K562 (cell line): ENCODE data around the gene MANEAL.

ENCODE experiments used
- ATF1 ChIP-seq, 2 experiments: fragments of 450-650 bp in 1 of 2; IDR thresholded peaks; 2 replicates each; pipeline ENCODE4 v1.6.1; 2016; ENCODE audit warnings: missing compliant biosample characterization in 1 of 2, missing genetic modification characterization in 1 of 2
- ATF7 ChIP-seq: fragments of 450-650 bp; IDR thresholded peaks from 2 replicates; pipeline ENCODE4 v1.7.1; 2014; ENCODE audit warnings: mild to moderate bottlenecking, moderate library complexity
- NR1H2 ChIP-seq: sonication (generic); formaldehyde crosslinking; IDR thresholded peaks from 2 replicates; pipeline ENCODE4 v1.4.0; 2020; ENCODE audit warnings: mild to moderate bottlenecking, missing genetic modification reagents
- POLR2A ChIP-seq: fragments of 450-650 bp; conservative IDR thresholded peaks from 2 replicates; pipeline ENCODE4 v1.6.1; 2016
- SMC3 ChIP-seq: conservative IDR thresholded peaks from 2 replicates; pipeline ENCODE4 v1.6.1; 2011; ENCODE audit warnings: low read depth, low read length, improper control_type of control experiment; ENCODE audit not compliant: insufficient read depth
- TAF1 ChIP-seq: IDR thresholded peaks from 2 replicates; pipeline ENCODE4 v1.6.1; 2011; ENCODE audit warnings: mild to moderate bottlenecking, low read length, moderate library complexity; ENCODE audit not compliant: insufficient read depth, control insufficient read depth, severe bottlenecking; ENCODE audit errors: extremely low read depth
- ZNF274 ChIP-seq: IDR thresholded peaks from 2 replicates; pipeline ENCODE4 v1.6.1; 2011; ENCODE audit warnings: low read depth, mild to moderate bottlenecking, low read length, moderate library complexity, borderline replicate concordance
- ZNF589 ChIP-seq: fragments of 200-800 bp; sonication (Bioruptor generic); IDR thresholded peaks from 2 replicates; pipeline ENCODE4 v1.6.1; 2016; ENCODE audit warnings: low read depth, missing genetic modification characterization, missing compliant biosample characterization
- TF ChIP-seq, protein P1 (sequence below), 3 experiments: IDR thresholded peaks in 2 of 3; conservative IDR thresholded peaks in 1 of 3; 2 replicates each; pipeline ENCODE4 v1.5.1; 2011 to 2012; ENCODE audit warnings: low read length in 3 of 3, mild to moderate bottlenecking in 3 of 3, control low read depth in 2 of 3, improper control_type of control experiment in 1 of 3, inconsistent platforms in 1 of 3, low read depth in 1 of 3, mixed read lengths in 1 of 3, moderate library complexity in 1 of 3; ENCODE audit not compliant: insufficient read depth in 2 of 3
- TF ChIP-seq, protein P2 (sequence below), 2 experiments: fragments of 450-650 bp in 1 of 2; sonication (generic) in 1 of 2; formaldehyde crosslinking in 1 of 2; IDR thresholded peaks; 2 replicates each; pipeline versions ENCODE4 v1.7.1 to v1.9.0; 2016 to 2022; ENCODE audit warnings: inconsistent platforms in 1 of 2, mild to moderate bottlenecking in 1 of 2, missing genetic modification reagents in 1 of 2
- TF ChIP-seq, protein P3 (sequence below): fragments of 150-350 bp; conservative IDR thresholded peaks from 2 replicates; pipeline ENCODE4 v1.6.1; 2014; ENCODE audit warnings: low read length

DNA sequence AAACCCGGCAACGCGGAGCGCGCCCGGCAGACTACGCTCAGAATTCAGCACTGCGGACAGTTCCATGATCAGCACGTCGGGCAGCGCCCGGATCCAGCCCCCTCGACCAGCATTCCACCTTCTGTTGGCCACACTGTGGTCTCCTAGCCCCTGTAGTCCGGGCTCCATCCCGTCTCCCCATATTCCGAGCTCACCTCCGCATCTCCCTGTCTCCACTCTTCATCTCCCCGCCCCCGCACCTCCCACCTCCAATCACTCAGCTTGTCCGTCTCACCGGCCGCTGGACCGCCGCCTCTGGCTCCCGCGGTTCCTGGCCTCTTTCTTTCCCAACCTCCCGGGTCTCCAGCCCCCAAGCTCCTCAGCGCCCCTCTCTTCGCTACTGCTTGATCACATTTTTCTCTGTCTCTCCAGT lies 29.2 kb upstream of the MANEAL start:
- TF ChIP-seq NR1H2 (CRISPR knock-in tag) (peak; percentile 99), ZNF589 (CRISPR knock-in tag) (peak; percentile 81; the same call in 1 of the 2 replicates), ATF7 (no peak), SMC3 (0 out of 2 replicates have a peak, but pooled peaks have one; percentile 1), TAF1 (no peak), ZNF274 (no peak), ATF1 (CRISPR knock-in tag; IDR thresholded peaks at IDR 0.05) (peak; percentile 82), ATF1 (tag; IDR thresholded peaks at IDR 0.05) (no peak), POLR2A (no peak)
- TF ChIP-seq, protein P1, sequence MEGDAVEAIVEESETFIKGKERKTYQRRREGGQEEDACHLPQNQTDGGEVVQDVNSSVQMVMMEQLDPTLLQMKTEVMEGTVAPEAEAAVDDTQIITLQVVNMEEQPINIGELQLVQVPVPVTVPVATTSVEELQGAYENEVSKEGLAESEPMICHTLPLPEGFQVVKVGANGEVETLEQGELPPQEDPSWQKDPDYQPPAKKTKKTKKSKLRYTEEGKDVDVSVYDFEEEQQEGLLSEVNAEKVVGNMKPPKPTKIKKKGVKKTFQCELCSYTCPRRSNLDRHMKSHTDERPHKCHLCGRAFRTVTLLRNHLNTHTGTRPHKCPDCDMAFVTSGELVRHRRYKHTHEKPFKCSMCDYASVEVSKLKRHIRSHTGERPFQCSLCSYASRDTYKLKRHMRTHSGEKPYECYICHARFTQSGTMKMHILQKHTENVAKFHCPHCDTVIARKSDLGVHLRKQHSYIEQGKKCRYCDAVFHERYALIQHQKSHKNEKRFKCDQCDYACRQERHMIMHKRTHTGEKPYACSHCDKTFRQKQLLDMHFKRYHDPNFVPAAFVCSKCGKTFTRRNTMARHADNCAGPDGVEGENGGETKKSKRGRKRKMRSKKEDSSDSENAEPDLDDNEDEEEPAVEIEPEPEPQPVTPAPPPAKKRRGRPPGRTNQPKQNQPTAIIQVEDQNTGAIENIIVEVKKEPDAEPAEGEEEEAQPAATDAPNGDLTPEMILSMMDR (IDR thresholded peaks at IDR 0.05 in 2 of 3, conservative IDR thresholded peaks at IDR 0.05 in 1 of 3; ENCODE audit: insufficient read depth in 2 of 3, low read depth in 1 of 3, low read length in 3 of 3) = no peak
- TF ChIP-seq, protein P2, sequence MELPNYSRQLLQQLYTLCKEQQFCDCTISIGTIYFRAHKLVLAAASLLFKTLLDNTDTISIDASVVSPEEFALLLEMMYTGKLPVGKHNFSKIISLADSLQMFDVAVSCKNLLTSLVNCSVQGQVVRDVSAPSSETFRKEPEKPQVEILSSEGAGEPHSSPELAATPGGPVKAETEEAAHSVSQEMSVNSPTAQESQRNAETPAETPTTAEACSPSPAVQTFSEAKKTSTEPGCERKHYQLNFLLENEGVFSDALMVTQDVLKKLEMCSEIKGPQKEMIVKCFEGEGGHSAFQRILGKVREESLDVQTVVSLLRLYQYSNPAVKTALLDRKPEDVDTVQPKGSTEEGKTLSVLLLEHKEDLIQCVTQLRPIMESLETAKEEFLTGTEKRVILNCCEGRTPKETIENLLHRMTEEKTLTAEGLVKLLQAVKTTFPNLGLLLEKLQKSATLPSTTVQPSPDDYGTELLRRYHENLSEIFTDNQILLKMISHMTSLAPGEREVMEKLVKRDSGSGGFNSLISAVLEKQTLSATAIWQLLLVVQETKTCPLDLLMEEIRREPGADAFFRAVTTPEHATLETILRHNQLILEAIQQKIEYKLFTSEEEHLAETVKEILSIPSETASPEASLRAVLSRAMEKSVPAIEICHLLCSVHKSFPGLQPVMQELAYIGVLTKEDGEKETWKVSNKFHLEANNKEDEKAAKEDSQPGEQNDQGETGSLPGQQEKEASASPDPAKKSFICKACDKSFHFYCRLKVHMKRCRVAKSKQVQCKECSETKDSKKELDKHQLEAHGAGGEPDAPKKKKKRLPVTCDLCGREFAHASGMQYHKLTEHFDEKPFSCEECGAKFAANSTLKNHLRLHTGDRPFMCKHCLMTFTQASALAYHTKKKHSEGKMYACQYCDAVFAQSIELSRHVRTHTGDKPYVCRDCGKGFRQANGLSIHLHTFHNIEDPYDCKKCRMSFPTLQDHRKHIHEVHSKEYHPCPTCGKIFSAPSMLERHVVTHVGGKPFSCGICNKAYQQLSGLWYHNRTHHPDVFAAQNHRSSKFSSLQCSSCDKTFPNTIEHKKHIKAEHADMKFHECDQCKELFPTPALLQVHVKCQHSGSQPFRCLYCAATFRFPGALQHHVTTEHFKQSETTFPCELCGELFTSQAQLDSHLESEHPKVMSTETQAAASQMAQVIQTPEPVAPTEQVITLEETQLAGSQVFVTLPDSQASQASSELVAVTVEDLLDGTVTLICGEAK (IDR thresholded peaks at IDR 0.05) = peak; percentile 91
- TF ChIP-seq, protein P2 (CRISPR knock-in tag; IDR thresholded peaks at IDR 0.05) = peak; percentile 88
- TF ChIP-seq, protein P3, sequence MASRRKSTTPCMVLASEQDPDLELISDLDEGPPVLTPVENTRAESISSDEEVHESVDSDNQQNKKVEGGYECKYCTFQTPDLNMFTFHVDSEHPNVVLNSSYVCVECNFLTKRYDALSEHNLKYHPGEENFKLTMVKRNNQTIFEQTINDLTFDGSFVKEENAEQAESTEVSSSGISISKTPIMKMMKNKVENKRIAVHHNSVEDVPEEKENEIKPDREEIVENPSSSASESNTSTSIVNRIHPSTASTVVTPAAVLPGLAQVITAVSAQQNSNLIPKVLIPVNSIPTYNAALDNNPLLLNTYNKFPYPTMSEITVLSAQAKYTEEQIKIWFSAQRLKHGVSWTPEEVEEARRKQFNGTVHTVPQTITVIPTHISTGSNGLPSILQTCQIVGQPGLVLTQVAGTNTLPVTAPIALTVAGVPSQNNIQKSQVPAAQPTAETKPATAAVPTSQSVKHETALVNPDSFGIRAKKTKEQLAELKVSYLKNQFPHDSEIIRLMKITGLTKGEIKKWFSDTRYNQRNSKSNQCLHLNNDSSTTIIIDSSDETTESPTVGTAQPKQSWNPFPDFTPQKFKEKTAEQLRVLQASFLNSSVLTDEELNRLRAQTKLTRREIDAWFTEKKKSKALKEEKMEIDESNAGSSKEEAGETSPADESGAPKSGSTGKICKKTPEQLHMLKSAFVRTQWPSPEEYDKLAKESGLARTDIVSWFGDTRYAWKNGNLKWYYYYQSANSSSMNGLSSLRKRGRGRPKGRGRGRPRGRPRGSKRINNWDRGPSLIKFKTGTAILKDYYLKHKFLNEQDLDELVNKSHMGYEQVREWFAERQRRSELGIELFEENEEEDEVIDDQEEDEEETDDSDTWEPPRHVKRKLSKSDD = no peak
